ENCODE measurements around the gene ACOT6.
"Not testable (repeated sequence)": the region's sequence is repeated elsewhere in the genome, so short reads cannot be mapped to it uniquely, and the experiment has no call there.

ACOT6 gene

GRCh38 chr14:73599499-73599898 lies 12.8 kb upstream of the ACOT6 start:
- no peak for DNase-seq

GRCh38 chr14:73602994-73603393 lies 9.3 kb upstream of the ACOT6 start:
- no peak for DNase-seq

- no peak for DNase-seq
These were observed 6.0 kb upstream of the ACOT6 start for GRCh38 chr14:73606271-73606670.

GRCh38 chr14:73607241-73607640 lies 5.1 kb upstream of the ACOT6 start:
- DNase-seq, result no peak

GRCh38 chr14:73610687-73611086 lies 1.6 kb upstream of the ACOT6 start:
- peak; percentile 7 for DNase-seq

- DNase-seq, result no peak
These were observed 698 bp downstream of the ACOT6 start for GRCh38 chr14:73613046-73613383.

- no peak for DNase-seq
These were observed 1.2 kb downstream of the ACOT6 start for GRCh38 chr14:73613419-73613963.

GRCh38 chr14:73616831-73617230 lies 4.5 kb downstream of the ACOT6 start:
- no peak for DNase-seq

- no peak for DNase-seq
These were observed 7.2 kb downstream of the ACOT6 start for GRCh38 chr14:73619524-73619923.

- no peak for DNase-seq
These were observed 8.0 kb downstream of the ACOT6 start for GRCh38 chr14:73620268-73620667.

- no peak for DNase-seq
These were observed 11.3 kb downstream of the ACOT6 start for GRCh38 chr14:73623504-73624054.

GRCh38 chr14:73625706-73626105 lies 13.4 kb downstream of the ACOT6 start:
- no peak for DNase-seq

- DNase-seq, result no peak
These were observed 14.8 kb downstream of the ACOT6 start for GRCh38 chr14:73627151-73627558.

- DNase-seq, result no peak
These were observed 17.9 kb downstream of the ACOT6 start for GRCh38 chr14:73630009-73630780.

GRCh38 chr14:73633116-73634010 lies 21.0 kb downstream of the ACOT6 start:
- DNase-seq, result peak; percentile 89

- DNase-seq, result peak; percentile 59
These were observed 21.9 kb downstream of the ACOT6 start for GRCh38 chr14:73634011-73634833.

GRCh38 chr14:73636355-73636754 lies 24.0 kb downstream of the ACOT6 start:
- not testable (repeated sequence) for DNase-seq

GRCh38 chr14:73637830-73638229 lies 25.5 kb downstream of the ACOT6 start:
- no peak for DNase-seq

- DNase-seq, result no peak
These were observed 28.6 kb downstream of the ACOT6 start for GRCh38 chr14:73640796-73641365.

GRCh38 chr14:73644531-73645247 lies 32.4 kb downstream of the ACOT6 start, which contains the start of gene DNAL1:
TSS of gene DNAL1 (plus strand) at chr14:73644986. CDS start at chr14:73645040, 54 bp downstream.
- peak; percentile 95 for DNase-seq

GRCh38 chr14:73645248-73645610 lies 32.9 kb downstream of the ACOT6 start:
- DNase-seq, result peak; percentile 4

Data from eye (tissue), 1 donor.